CD4-positive, alpha-beta T cell treated with Interleukin-6 for 4 hours (primary cell): Measurements from ENCODE around the gene LRRFIP1.
A peak's percentile ranks its signal among the peaks of the same experiment; 100 is the strongest.

Experiments used
- DNase-seq: peaks from one replicate; pipeline ENCODE4 v3.0.0-alpha.2; 2020; ENCODE audit warnings: mixed read lengths

LRRFIP1 gene

DNA sequence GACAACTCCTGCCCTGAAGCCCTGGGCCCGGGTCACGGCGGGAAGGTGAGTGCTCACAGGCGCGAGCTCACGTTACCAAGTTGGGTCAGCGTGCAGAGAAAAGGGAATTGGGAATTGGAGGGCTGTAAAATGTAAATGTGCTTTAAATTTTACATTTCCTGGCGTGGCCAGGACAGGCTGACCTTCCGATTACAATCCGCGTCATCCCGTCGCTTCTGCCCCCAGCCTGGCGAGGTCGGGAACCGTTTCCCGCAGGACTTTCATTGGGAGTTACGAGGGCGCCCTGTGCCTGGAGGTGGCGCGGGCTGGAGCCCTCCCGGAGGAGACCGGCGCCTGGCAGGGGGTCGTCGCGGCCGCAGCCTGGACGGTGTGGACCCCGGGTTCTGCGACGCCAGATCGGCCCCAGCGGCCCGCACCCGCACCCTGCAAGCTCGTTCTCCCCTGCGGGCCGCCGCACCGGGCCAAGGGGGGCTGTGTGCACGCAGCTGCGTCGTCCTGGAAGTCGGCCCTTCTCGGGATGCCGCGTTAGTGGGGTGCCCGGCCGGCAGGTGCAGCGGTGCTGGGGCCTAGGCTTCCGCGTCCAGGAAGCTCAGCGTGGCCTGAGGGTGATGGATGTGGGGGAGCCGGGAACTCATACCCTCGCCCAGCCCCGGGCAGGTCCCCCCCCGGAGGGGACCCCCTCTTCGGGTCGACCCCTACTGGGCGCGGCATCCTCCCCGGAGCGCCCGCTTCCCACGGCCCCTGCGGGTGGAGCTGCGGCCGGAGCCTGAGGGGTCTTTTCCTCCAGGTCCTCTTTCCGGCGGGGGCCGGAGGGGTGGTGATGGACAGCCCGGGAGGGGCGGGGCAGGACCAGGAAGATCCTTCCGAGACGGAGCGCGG is 63.9 kb downstream of the LRRFIP1 start:
- peak; percentile 60 for DNase-seq

DNA sequence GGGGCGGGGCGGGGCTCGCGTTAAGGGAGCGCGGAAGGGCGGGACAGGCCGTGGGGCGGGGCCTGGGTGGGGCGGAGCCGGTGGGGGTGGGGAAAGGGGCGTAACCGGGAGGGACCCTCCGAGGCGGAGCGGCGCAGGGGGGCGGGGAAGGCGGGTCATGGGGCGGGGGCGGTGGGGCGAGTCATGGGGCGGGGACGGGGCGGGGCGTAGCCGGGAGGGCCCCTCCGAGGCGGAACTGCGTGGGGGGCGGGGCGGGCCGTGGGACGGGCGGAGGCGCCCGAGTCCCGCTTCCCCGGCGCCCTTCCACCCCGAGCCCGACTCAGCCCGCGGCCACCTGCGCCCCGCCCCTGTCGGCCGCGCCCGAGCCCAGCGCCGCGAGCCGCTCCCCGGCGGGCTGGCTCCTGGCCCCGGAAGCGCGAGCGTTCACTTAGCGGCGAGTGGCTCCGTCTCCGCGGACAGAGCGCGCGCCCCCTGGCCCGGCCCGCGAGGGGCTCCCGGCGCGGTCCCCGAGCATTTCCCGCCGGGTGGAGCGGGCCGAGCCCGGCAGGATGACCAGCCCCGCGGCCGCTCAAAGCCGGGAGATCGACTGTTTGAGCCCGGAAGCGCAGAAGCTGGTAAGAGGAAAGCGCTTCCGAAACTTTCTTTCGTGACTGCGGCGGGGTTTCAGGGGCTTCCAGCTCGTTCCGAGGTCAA is 64.7 kb downstream of the LRRFIP1 start:
- peak; percentile 97 for DNase-seq

DNA sequence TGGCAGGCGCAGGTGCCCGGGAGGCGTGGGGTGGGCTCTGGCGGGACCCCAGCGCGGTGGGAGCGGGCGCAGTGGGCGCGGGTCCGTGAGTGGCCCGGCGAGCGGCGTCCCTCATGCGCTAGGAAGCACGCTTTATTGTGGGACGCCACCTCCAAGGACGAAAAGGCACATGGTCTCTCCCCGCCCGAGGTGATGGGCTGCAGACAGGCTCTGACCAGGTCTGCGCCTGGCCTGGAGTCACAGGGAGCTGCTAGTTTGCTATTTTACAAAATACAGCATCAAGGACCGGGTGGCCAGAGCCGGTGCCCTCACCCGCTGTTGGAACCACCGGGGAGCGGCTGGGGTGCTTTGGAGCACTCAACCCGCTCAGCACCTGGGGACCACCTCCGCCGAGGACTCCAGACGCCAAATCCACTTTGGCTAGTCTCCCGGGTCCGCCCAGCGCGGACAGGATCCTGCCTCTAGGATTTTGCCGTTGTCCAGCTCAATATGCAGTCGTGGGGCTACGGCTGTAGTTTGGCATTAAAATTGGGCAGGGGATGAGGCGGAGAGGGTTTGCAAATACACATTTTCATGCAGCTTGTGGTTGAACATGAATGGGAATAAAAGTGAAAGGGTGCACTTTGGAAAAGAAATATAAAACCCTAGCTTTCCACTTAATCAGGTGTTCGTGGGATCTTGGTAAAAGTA is 65.4 kb downstream of the LRRFIP1 start:
- no peak for DNase-seq

DNA sequence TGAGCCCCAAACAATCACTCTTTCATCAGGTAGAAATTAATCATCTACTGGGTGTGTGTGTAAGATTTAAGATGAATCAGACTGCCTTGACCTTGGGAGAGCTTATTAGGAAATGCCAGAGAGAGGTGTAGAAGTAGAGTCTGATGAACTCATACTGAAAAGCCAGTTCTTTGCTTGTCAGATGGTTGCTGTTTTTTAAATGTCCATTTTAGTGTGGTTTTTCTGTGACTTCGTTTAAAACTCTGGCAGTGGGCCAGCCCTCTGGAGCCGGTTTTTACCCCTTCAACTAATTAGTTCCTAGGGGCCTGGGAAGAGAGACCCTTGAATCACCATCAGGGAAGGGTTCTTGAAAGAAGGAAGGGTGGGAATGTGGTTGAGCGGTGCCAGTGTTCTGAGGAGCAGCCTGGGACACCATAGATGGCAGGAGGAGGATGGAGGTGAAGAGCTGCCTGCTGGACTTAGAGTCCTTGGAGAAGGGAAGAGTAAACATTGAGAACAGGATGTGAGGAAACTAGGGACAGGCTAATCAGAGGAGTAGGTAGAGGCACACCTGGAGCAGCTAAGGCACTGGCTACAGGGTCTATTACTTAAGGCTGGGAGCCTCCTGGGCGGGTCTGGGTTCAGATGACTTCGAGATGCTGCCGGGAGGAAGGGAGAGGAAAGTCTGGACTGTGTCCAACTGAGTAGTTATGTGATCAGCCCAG is 66.1 kb downstream of the LRRFIP1 start:
- DNase-seq, result no peak

DNA sequence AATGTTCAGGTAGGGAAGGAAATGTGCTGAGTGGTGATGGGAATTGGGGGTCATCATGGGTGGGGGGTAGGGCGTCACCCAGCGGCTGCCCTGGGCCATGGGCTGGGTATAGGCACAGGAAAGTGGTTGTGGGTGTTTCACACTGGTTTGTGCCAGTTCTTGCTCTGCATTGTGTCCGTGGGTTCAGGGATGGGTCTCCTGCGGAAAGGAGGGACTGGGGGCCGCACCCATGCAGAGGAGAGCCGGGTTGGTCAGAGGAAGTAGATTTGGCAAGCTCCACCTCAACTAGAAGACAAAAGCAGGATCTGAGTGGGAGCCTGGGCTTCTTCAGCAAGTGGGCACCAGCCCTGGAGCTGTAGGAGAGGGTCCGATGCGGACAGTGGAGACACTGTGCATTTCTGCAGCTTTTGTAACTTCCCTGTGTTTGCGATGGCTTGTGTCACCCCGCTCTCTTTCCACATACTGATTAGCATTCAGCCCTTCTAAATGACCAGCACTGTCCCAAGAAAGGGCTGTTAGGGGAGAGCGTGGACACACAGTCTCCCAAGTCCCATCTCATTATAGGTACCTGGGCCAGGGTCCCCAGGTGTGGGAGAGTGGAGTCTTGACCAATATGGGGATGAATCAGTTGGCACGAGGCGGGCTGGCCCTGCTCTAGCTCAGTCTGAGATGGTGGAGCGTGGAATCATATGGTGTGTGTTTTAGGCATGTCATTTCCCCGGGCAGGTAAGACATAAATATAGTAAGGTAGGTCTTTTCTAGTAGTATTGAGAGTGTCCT is 67.2 kb downstream of the LRRFIP1 start:
- DNase-seq, result no peak

DNA sequence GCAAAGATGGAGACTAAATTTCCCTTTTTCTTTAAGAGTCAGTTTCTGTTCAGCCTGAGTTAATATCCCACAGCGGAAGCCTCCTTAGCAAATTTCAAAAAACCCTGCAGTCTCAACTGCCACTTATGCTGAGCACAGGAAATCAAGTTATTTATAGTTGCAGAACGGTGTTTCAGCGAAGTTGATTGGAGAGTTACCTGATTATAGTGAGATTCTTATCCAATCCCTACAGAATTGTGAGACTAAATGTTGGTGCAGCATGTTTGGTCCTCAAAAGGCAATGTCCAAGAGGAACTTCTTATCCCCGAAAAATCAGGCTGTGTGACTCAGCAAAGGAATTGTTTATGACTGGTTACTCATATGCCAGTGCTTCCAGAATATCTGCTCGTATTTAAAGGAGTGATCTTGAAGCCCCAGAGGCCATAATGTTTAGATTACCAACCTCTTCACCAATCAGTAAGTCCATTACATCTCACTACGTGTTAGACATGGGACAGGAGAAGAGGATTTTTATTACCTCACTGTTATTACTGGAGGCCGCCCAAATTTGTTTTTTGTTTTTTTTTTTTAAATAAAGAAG is 67.9 kb downstream of the LRRFIP1 start:
- DNase-seq, result peak; percentile 32

DNA sequence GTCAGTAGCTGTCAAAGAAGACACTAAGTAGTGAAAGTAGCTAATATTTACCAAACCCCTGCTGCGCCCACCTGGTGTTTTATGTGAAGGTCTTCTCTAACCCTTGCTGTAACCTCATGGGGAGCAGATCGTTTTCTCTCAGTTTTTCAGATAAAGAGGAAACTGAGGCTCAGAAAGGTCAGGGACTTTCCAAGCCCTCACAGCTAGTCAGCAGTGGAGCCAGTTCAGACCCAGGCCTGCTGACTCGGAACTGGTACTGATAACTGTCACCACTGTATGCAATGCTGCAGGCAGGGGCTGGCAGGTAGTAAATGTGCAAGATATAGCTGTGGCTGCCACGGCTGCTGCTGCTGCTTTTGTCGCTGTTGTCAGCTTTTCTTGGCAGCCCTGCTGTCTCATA is 69.1 kb downstream of the LRRFIP1 start:
- DNase-seq, result peak; percentile 45

DNA sequence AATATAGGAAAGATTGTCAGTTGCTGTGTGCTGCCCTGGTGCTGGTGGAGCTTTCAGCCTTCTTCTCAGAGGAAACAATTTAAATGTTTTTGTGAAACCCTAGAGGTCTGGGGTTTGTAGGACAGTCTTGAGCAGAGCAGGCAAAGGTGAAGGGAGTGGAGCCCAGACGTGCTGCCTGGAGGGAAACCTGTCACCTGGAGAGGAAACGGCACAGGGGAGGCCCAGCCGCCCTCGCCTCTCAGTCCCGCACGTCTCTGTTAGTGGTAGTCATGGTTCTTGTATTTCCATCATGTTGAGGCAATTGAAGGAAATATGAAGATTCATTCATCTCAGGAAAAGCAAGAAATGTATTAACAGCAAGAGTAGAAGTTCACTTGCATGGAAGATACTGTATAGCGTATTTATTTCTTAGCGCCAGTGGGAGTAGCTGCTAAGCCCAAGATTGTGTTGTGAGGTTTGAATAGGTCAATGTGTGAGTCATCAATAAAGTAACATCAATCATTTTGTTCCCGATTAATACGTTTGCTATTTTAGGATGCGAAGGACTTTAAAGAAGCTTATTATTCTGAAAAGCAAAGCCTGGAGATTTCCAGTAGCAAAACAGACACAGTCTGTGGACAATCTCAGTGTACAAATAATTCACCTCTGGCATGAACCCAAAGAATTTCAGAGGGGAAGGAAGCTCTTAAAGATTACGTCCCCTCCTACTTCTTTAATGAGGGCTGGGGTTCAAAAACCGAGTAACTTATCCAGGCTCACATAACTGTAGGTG is 70.4 kb downstream of the LRRFIP1 start:
- peak; percentile 49 for DNase-seq

DNA sequence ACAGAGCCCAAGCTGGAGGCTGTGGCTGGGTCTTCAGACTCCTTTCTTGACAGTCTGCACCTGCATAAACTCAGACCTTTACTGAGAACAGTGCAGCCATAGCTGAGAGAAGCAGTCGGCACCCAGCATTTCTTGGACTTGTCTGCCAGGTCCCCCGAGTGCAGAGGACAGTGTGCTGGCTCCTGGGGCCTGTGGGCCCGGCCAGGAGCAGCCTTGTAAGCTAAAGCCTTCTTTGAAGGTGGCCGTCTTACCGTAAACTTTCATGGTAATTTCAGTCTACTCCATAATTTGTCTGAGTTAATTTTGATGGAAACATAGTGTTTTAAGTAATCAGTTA is 70.9 kb downstream of the LRRFIP1 start:
- DNase-seq, result no peak

DNA sequence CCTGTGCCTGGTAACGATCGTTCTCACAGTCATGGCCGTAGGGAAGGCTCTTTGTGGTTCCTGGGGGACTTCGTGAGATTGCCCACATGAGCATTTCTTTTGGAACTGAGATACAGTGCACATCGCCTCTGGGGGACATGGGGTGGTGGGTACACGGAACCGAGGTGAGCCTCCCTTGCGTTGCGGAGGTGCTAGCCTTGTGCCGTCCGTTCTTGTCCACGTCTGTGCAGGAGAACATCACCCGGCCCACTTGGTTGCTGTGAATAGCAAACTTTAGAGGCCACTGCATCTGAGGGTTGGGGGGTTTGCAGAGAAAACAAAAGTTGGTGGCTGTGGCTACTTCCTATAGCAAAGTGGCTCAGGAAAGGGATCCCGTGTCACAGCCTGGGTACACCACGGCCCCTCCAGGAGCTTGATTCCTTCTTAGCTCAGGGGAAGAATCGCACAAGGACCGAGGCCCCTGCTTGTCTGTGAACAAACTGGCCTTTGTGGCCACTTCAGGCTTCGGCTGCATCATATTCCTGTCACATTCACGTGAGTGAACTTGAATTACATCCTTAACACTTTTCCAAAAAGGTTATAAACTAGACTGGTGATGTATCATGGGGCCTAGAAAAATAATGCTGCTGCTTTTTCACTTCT is 72.6 kb downstream of the LRRFIP1 start:
- no peak for DNase-seq

DNA sequence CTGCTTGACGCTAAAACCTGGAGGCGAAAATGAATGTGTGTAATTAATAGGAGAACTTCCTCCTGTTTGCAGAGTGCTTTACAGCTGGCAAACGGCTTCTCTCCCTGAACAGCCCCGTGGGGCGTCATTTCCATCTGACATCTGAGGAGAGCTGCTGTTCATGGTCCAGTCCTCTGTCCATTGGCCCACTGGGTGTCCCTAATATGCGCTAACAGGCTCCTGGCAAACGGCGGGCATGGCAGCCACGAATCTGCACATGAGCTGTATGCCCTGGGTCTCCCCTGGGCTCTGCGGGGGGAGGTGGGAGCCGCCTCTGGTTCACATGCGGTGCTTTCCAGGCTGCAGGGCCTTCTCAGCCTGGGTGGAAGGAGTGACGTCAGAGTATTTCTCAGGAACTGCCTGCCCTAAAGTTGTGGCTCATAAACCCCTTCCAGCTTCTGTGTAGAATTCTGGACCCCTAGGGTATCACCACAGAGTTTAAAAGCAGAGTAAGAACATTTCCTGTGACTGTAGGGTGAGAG is 73.2 kb downstream of the LRRFIP1 start:
- DNase-seq, result peak; percentile 54

DNA sequence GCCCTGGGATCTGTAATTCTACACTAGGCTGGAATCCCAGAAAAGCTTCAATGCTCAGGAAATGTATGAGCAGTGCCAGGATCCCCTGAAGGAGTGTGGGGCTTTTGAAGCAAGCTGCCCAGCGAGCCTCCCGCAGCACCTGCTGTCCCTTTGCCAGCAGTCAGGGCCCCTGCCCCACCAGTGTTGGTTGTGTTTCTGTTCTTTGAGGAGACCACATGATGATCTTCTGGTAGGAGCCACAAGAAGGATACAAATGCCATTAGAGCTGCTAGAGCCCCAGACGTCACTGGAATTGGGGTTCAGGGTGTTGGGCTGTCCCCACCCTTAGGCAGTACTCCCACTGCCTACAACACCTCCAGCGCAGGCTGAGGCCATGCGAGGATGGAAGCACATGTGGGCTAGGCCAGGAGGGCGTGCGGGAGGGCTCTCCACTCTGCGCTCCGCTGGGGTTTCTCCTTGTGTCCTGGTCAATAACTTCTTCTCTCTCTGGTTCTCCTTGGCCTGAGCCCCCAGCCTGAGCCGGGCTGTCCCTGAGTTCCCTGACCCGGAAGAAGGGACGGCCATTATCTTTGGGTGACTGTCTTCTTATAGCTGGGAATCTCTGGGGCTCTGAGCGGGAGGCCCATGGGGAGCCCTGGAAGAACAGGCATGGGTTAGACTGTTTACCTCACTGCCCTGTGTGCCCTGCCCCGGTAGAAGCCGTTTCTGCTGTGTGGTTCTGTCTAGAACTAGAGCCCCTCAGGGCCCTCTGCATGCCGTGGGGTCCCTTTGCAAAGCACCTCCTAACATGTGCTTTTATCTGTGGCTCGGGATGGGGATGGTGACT is 73.9 kb downstream of the LRRFIP1 start:
- DNase-seq, result no peak

DNA sequence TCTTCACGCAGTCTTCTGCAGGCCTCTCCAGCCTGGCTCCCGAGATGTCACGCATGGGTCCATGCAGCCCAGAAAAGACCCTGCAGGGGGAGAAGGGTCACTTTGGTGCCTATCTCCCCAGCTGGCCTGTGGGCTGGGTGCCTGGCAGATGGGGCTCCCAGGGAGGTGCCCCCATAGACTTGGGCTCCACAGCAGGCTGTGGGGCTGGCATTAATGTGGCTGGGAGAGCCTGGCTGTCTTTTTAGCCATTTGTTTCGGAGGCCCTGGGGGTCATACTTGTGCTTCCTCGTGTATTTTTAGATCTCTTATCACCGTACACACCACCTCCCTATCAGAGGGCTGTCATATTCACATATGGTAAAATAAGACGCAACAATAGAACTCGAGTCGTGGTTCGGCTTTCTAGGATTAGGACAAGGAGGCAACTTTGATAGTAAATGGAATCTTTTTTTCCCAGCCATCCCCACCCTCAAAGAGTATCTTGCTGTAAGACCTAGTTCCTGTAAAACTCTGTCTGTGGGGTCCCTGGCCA is 74.5 kb downstream of the LRRFIP1 start:
- no peak for DNase-seq

DNA sequence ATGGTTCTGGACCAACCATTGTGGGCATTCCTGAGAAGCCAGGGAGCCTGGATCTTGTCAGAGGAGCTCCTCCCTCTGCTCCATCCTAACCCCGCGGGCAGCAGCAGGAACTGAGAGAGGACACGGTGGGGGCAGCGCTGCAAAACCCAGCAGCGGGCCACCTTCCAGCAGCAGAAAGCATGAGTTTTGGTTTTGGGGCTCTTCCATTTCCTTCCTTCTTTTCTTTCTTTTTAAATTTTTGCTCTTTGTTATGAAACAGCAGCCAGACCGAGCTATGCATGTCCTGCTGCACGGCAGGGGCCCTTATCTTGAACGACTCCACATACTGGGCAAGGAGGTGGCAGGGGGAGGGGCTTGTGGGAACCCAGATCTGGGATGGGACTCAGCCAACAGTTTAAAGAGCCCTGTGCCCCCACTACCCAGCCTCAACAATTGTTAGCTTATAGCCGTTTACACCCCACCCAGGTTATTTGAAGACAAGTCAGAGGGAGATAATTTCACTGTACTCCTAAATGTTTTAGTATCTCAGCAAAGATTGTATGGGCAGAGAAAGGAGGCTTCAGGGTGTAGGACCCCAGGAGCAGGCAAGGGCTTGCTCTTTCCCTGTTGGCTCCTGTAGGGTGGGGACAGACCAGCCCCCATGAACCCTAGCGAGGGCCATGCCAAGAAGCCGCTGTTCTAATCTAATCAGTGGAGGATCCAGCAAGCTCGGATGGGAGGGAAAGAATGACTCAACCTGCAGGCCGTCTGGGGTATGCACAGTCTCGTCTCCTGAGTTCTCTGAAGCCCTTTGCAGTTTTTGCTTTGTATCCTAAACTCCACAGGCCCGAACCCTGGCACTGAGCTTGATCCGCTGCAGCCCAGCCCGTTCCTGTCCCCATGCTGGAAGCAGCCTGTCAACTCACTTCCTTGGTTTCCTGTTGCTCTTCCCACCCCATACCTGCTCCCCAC is 75.3 kb downstream of the LRRFIP1 start:
- DNase-seq, result peak; percentile 49

DNA sequence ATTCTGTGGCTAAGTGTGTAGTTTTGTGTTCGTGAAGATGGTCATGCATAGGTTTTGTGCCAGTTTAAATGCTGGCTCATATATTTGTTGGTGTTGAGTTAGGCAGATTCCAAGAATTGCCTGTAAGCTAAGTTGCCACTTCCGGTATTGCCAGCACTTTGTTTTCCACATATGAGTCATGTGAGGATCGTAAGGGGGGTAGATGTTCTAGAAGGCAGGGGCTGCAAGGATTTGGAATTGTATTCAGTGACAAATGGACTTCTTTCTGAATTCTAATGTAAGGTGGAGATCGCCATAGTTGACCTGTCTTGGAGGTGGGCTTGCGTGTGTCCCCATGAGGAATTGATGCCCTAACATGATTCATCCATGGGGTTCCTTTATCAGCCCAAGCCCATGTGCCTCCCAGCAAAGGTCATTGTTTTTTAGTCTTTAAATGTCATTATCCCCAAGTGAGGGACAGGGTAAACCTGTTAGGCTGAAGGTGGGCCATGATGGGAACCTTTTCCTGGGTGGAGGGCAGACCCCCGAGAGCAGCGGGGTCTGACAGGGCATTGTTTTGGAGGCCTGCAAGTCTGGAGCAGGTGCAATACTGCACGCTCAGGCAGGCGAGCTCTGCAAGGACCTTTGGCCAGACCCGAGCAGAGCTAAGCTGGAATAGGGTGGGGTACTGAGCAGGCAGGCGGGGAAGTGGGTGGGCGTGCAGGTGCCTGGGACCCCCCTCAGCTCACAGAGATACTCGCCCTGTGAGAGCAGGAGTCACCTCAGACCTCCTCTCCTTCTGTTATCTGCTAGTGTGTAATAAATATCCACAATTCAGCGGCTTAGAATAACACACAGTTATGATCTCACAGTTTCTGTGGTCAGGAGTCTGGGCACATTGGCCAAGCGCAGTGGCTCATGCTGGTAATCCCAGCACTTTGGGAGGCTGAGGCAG is 77.4 kb downstream of the LRRFIP1 start:
- no peak for DNase-seq

DNA sequence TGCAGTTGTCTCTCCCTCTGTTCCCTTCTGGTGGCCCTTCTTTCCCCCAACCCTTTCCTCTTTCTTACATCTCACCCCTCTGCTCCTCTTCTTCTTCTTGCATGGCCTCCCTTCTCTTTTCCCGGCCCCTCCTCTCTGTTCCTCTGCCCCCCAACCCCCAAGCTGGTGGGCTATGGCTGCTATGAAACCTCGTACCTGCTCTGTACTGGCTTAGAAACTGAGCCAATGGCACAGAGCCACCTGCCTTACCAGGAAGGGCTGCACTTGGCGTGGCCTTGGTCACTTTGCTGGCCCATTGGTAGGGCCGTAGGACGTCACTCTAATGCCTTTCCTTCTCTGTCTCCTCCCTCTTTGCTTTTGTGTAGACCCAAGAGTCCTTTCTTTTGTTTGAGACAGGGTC is 78.9 kb downstream of the LRRFIP1 start:
- no peak for DNase-seq

DNA sequence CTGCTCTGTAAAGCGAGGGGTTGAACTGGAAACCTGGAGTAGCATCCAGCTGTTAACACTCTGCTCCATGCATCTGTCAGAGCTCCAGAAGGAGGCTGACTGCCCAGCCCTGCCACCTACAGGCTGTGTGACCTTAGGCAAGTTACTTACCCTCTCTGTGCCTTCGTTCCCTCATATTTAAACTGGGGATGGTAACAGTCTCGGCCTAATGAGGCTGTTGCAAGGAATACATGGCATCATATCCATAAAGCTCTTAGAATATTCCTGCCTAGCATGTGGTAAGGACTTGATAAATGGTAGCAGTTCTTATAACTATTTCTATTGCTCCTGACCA is 80.6 kb downstream of the LRRFIP1 start:
- DNase-seq, result peak; percentile 27
